Measurements from ENCODE around the gene TRAPPC5.

- TF ChIP-seq CTCF (IDR thresholded peaks at IDR 0.05; ENCODE audit: low read length) (no peak), EZH2phosphoT487 (IDR thresholded peaks at IDR 0.05; ENCODE audit: low read length) (no peak), EZH2 (optimal IDR thresholded peaks at IDR 0.05; ENCODE audit: low read depth, low read length) (no peak)
These were observed 13.9 kb downstream of the TRAPPC5 start for GRCh38 chr19:7694499-7694898.
